SU-DHL-6 (cell line): ENCODE results near the gene RETN.

ENCODE experiments used
- H2AFZ ChIP-seq: fragments of 200-600 bp; sonication (generic); 2 replicates; pipeline ENCODE4 v1.6.1; 2014; ENCODE audit warnings: low read depth, mild to moderate bottlenecking, moderate library complexity, mixed read lengths, antibody characterized with exemption, low read length; ENCODE audit not compliant: severe bottlenecking
- H3F3A ChIP-seq: fragments of 200-600 bp; shearing (Covaris generic); 2 replicates; pipeline ENCODE4 v1.6.0; 2016; ENCODE audit warnings: antibody characterized with exemption, mild to moderate bottlenecking; ENCODE audit not compliant: insufficient read depth
- H3K27ac ChIP-seq: fragments of 200-600 bp; sonication (generic); 2 replicates; pipeline ENCODE4 v1.5.1; 2016; ENCODE audit warnings: low read depth, mild to moderate bottlenecking, low read length, moderate library complexity, mixed read lengths
- H3K27me3 ChIP-seq: fragments of 200-600 bp; sonication (generic), shearing (Covaris generic); 2 replicates; pipeline ENCODE4 v1.6.0; 2014; ENCODE audit warnings: mild to moderate bottlenecking, low read length
- H3K36me3 ChIP-seq: fragments of 200-600 bp; sonication (generic); 2 replicates; pipeline ENCODE4 v1.6.1; 2014; ENCODE audit warnings: mild to moderate bottlenecking, low read length, mixed read lengths
- H3K4me2 ChIP-seq: fragments of 300-600, 200-600 bp; shearing (Covaris generic), sonication (generic); 2 replicates; pipeline ENCODE4 v1.6.0; 2014; ENCODE audit warnings: low read length, low read depth, mild to moderate bottlenecking; ENCODE audit not compliant: poor library complexity, severe bottlenecking
- H3K4me3 ChIP-seq: fragments of 200-600 bp; sonication (generic); 2 replicates; pipeline ENCODE4 v1.5.1; 2014; ENCODE audit warnings: antibody characterized with exemption, low read length, mild to moderate bottlenecking, mixed read lengths; ENCODE audit not compliant: insufficient read depth, poor library complexity, severe bottlenecking
- H3K79me2 ChIP-seq: fragments of 200-600 bp; sonication (generic); 2 replicates; pipeline ENCODE4 v1.6.1; 2014; ENCODE audit warnings: mild to moderate bottlenecking, low read length, moderate library complexity; ENCODE audit not compliant: insufficient read depth
- H3K9ac ChIP-seq: fragments of 200-600 bp; sonication (generic); 2 replicates; pipeline ENCODE4 v1.7.0; 2014; ENCODE audit warnings: mild to moderate bottlenecking, low read length
- H3K9me2 ChIP-seq: fragments of 200-600 bp; sonication (generic); replicated peaks from 2 replicates; pipeline ENCODE4 v1.6.1; 2014; ENCODE audit warnings: low read length; ENCODE audit not compliant: insufficient read depth
- H3K9me3 ChIP-seq: fragments of 200-600 bp; sonication (generic); 2 replicates; pipeline ENCODE4 v1.6.1; 2014; ENCODE audit warnings: low read length, mixed read lengths; ENCODE audit not compliant: insufficient read depth
- H4K20me1 ChIP-seq: fragments of 200-600 bp; sonication (generic); 2 replicates; pipeline ENCODE4 v1.6.1; 2014; ENCODE audit warnings: low read depth, mild to moderate bottlenecking, antibody characterized with exemption, low read length, moderate library complexity, mixed read lengths
- CTCF ChIP-seq: fragments of 200-600 bp; sonication (generic); IDR thresholded peaks from one replicate; pipeline ENCODE4 v1.5.1; 2017; ENCODE audit warnings: antibody characterized with exemption, mild to moderate bottlenecking, low read length, moderate library complexity; ENCODE audit not compliant: insufficient read depth, poor library complexity, severe bottlenecking
- EZH2phosphoT487 ChIP-seq: fragments of 200-600 bp; sonication (generic), shearing (Covaris generic); conservative IDR thresholded peaks from 2 replicates; pipeline ENCODE4 v1.6.1; 2018; ENCODE audit warnings: mild to moderate bottlenecking, antibody characterized with exemption, low read length, moderate library complexity, mixed read lengths

Gene RETN

GRCh38 chr19:7625763-7626372 lies 43.0 kb upstream of the RETN start:
- no peaks in the 10 kb centered on the region for H3K9me3 ChIP-seq
- H3K27ac ChIP-seq: no peak overlapping the region
- H3K4me2 ChIP-seq: no peak overlapping the region
- H3F3A ChIP-seq: no peaks in the 10 kb centered on the region
- no peaks in the 10 kb centered on the region for H3K27me3 ChIP-seq
- no peaks in the 10 kb centered on the region for H4K20me1 ChIP-seq
- H3K9ac ChIP-seq: no peak overlapping the region
- TF ChIP-seq EZH2phosphoT487: no peak
- TF ChIP-seq CTCF: no peak
- H3K4me3 ChIP-seq: no peak overlapping the region
- H3K9me2 ChIP-seq: no peaks in the 10 kb centered on the region
- H2AFZ ChIP-seq: no peak overlapping the region
- peaks cover 41% of the 10 kb centered on the region for H3K79me2 ChIP-seq
- no peaks in the 10 kb centered on the region for H3K36me3 ChIP-seq

GRCh38 chr19:7627166-7627565 lies 41.7 kb upstream of the RETN start:
- H3K4me2 ChIP-seq: no peak overlapping the region
- no peak overlapping the region for H2AFZ ChIP-seq
- no peaks in the 10 kb centered on the region for H3K27me3 ChIP-seq
- H3K9ac ChIP-seq: no peak overlapping the region
- H3F3A ChIP-seq: no peaks in the 10 kb centered on the region
- H3K9me3 ChIP-seq: no peaks in the 10 kb centered on the region
- H3K27ac ChIP-seq: no peak overlapping the region
- peaks cover 42% of the 10 kb centered on the region for H3K79me2 ChIP-seq
- H3K36me3 ChIP-seq: no peaks in the 10 kb centered on the region
- H3K9me2 ChIP-seq: no peaks in the 10 kb centered on the region
- H3K4me3 ChIP-seq: no peak overlapping the region
- no peaks in the 10 kb centered on the region for H4K20me1 ChIP-seq
- TF ChIP-seq EZH2phosphoT487: no peak
- no peak for TF ChIP-seq CTCF

GRCh38 chr19:7628589-7629311 lies 40.1 kb upstream of the RETN start:
- H3K36me3 ChIP-seq: no peaks in the 10 kb centered on the region
- H3F3A ChIP-seq: no peaks in the 10 kb centered on the region
- peak overlapping the region; percentile 40 for H2AFZ ChIP-seq
- H3K27me3 ChIP-seq: no peaks in the 10 kb centered on the region
- no peaks in the 10 kb centered on the region for H3K9me2 ChIP-seq
- H3K4me2 ChIP-seq: peak overlapping the region; percentile 79
- H3K79me2 ChIP-seq: peaks cover 42% of the 10 kb centered on the region
- TF ChIP-seq EZH2phosphoT487: no peak
- no peak for TF ChIP-seq CTCF
- no peaks in the 10 kb centered on the region for H4K20me1 ChIP-seq
- H3K4me3 ChIP-seq: peak overlapping the region; percentile 88
- H3K27ac ChIP-seq: no peak overlapping the region
- peak overlapping the region; percentile 91 for H3K9ac ChIP-seq
- H3K9me3 ChIP-seq: no peaks in the 10 kb centered on the region
